ENCODE results near the gene TAAR5.

Gene TAAR5

GRCh38 chr6:132596201-132596600 lies 6.7 kb upstream of the TAAR5 start:
- Histone ChIP-seq H3K9me3 (ENCODE audit: severe bottlenecking) (no peaks in the 10 kb centered on the region), H3K27me3 (ENCODE audit: insufficient read depth, poor library complexity, severe bottlenecking) (no peaks in the 10 kb centered on the region), H3K4me1 (ENCODE audit: insufficient read depth, poor library complexity, severe bottlenecking) (no peaks in the 10 kb centered on the region), H3K27ac (ENCODE audit: poor library complexity, severe bottlenecking) (no peak overlapping the region), H3K4me3 (ENCODE audit: severe bottlenecking) (no peak overlapping the region), H3K36me3 (ENCODE audit: low read depth) (no peaks in the 10 kb centered on the region)
- ATAC-seq (ENCODE audit: low read depth) (no peak), DNase-seq (ENCODE audit: low spot score) (no peak)
- TF ChIP-seq CTCF (IDR thresholded peaks at IDR 0.05; ENCODE audit: poor library complexity, severe bottlenecking), result no peak

- Histone ChIP-seq H3K4me3 (ENCODE audit: severe bottlenecking) (no peak overlapping the region), H3K27ac (ENCODE audit: poor library complexity, severe bottlenecking) (no peak overlapping the region), H3K4me1 (ENCODE audit: insufficient read depth, poor library complexity, severe bottlenecking) (no peaks in the 10 kb centered on the region), H3K9me3 (ENCODE audit: severe bottlenecking) (no peaks in the 10 kb centered on the region), H3K27me3 (ENCODE audit: insufficient read depth, poor library complexity, severe bottlenecking) (no peaks in the 10 kb centered on the region), H3K36me3 (ENCODE audit: low read depth) (no peaks in the 10 kb centered on the region)
- TF ChIP-seq CTCF (IDR thresholded peaks at IDR 0.05; ENCODE audit: poor library complexity, severe bottlenecking), result no peak
- ATAC-seq (ENCODE audit: low read depth) (no peak), DNase-seq (ENCODE audit: low spot score) (no peak)
Measured at GRCh38 chr6:132592855-132593254, 3.3 kb upstream of the TAAR5 start.

GRCh38 chr6:132590362-132590761 lies 821 bp upstream of the TAAR5 start:
- TF ChIP-seq CTCF (IDR thresholded peaks at IDR 0.05; ENCODE audit: poor library complexity, severe bottlenecking), result no peak
- DNase-seq (ENCODE audit: low spot score), result no peak

GRCh38 chr6:132587424-132587823 lies 2.1 kb downstream of the TAAR5 start:
- Histone ChIP-seq H3K27ac (ENCODE audit: poor library complexity, severe bottlenecking) (no peak overlapping the region), H3K4me1 (ENCODE audit: insufficient read depth, poor library complexity, severe bottlenecking) (no peaks in the 10 kb centered on the region), H3K9me3 (ENCODE audit: severe bottlenecking) (no peaks in the 10 kb centered on the region), H3K27me3 (ENCODE audit: insufficient read depth, poor library complexity, severe bottlenecking) (no peaks in the 10 kb centered on the region), H3K4me3 (ENCODE audit: severe bottlenecking) (no peak overlapping the region), H3K36me3 (ENCODE audit: low read depth) (no peaks in the 10 kb centered on the region)
- DNase-seq (ENCODE audit: low spot score), result no peak
- TF ChIP-seq CTCF (IDR thresholded peaks at IDR 0.05; ENCODE audit: poor library complexity, severe bottlenecking), result no peak
- ATAC-seq (ENCODE audit: low read depth), result no peak

More at GRCh38 chr6:132590362-132590761, 821 bp upstream of the TAAR5 start:
- Histone ChIP-seq H3K27ac (ENCODE audit: poor library complexity, severe bottlenecking) (no peak overlapping the region), H3K4me1 (ENCODE audit: insufficient read depth, poor library complexity, severe bottlenecking) (no peaks in the 10 kb centered on the region), H3K4me3 (ENCODE audit: severe bottlenecking) (no peak overlapping the region), H3K36me3 (ENCODE audit: low read depth) (no peaks in the 10 kb centered on the region), H3K9me3 (ENCODE audit: severe bottlenecking) (no peaks in the 10 kb centered on the region), H3K27me3 (ENCODE audit: insufficient read depth, poor library complexity, severe bottlenecking) (no peaks in the 10 kb centered on the region)
- no peak for ATAC-seq (ENCODE audit: low read depth)

- no peaks in the 10 kb centered on the region for H3K9me3 ChIP-seq (ENCODE audit: severe bottlenecking)
- TF ChIP-seq CTCF (IDR thresholded peaks at IDR 0.05; ENCODE audit: poor library complexity, severe bottlenecking), result no peak
- no peaks in the 10 kb centered on the region for H3K36me3 ChIP-seq (ENCODE audit: low read depth)
- H3K4me1 ChIP-seq (ENCODE audit: insufficient read depth, poor library complexity, severe bottlenecking), result no peaks in the 10 kb centered on the region
- DNase-seq (ENCODE audit: low spot score), result no peak
- H3K27ac ChIP-seq (ENCODE audit: poor library complexity, severe bottlenecking), result no peak overlapping the region
- ATAC-seq (ENCODE audit: low read depth), result no peak
- H3K4me3 ChIP-seq (ENCODE audit: severe bottlenecking), result no peak overlapping the region
- H3K27me3 ChIP-seq (ENCODE audit: insufficient read depth, poor library complexity, severe bottlenecking), result no peaks in the 10 kb centered on the region
Measured at GRCh38 chr6:132584698-132585097, 4.8 kb downstream of the TAAR5 start.
